Loucy (cell line): ENCODE data around the gene STX11.

ENCODE experiments used
- H2AFZ ChIP-seq: fragments of 200-600 bp; sonication (generic); 2 replicates; pipeline ENCODE4 v1.6.0; 2016; ENCODE audit warnings: antibody characterized with exemption, mild to moderate bottlenecking, low read length, moderate library complexity
- H3F3A ChIP-seq: fragments of 200-600 bp; 2 replicates; pipeline ENCODE4 v1.6.0; 2016; ENCODE audit warnings: antibody characterized with exemption, low read depth, mild to moderate bottlenecking
- H3K27me3 ChIP-seq: fragments of 200-600 bp; sonication (generic); 2 replicates; pipeline ENCODE4 v1.6.1; 2014; ENCODE audit warnings: low read length, mild to moderate bottlenecking; ENCODE audit not compliant: insufficient read depth, poor library complexity, severe bottlenecking
- H3K36me3 ChIP-seq: fragments of 200-600 bp; sonication (generic); 2 replicates; pipeline ENCODE4 v1.6.1; 2016; ENCODE audit warnings: low read length; ENCODE audit not compliant: insufficient read depth
- H3K4me1 ChIP-seq: fragments of 200-600 bp; sonication (generic); 2 replicates; pipeline ENCODE4 v1.5.1; 2014; ENCODE audit warnings: low read length, mild to moderate bottlenecking; ENCODE audit not compliant: insufficient read depth, poor library complexity, severe bottlenecking
- H3K4me2 ChIP-seq: fragments of 200-600 bp; sonication (generic); 2 replicates; pipeline ENCODE4 v1.6.0; 2014; ENCODE audit warnings: antibody characterized with exemption, low read length, low read depth, mild to moderate bottlenecking; ENCODE audit not compliant: poor library complexity, severe bottlenecking
- H3K4me3 ChIP-seq: fragments of 200-600 bp; sonication (generic); 2 replicates; pipeline ENCODE4 v1.5.1; 2014; ENCODE audit warnings: low read length, mild to moderate bottlenecking, mixed read lengths; ENCODE audit not compliant: poor library complexity, severe bottlenecking
- H3K79me2 ChIP-seq: fragments of 200-600 bp; sonication (generic); 2 replicates; pipeline ENCODE4 v1.6.1; 2014; ENCODE audit warnings: low read length; ENCODE audit not compliant: insufficient read depth
- H3K9ac ChIP-seq: fragments of 200-600 bp; sonication (generic); 2 replicates; pipeline ENCODE4 v1.6.0; 2014; ENCODE audit warnings: mild to moderate bottlenecking, low read depth, low read length, moderate library complexity; ENCODE audit not compliant: poor library complexity, severe bottlenecking
- H3K9me2 ChIP-seq: fragments of 200-600 bp; sonication (generic); replicated peaks from 2 replicates; pipeline ENCODE4 v1.6.1; 2016; ENCODE audit warnings: low read depth, low read length, mixed read lengths
- H3K9me3 ChIP-seq: fragments of 200-600 bp; sonication (generic); 2 replicates; pipeline ENCODE4 v1.6.1; 2014; ENCODE audit warnings: mild to moderate bottlenecking, antibody characterized with exemption, low read length, low read depth; ENCODE audit not compliant: insufficient read depth
- H4K20me1 ChIP-seq: fragments of 200-600 bp; sonication (generic); 2 replicates; pipeline ENCODE4 v1.6.0; 2014; ENCODE audit warnings: antibody characterized with exemption, low read length, mild to moderate bottlenecking; ENCODE audit not compliant: insufficient read depth, poor library complexity, severe bottlenecking
- CTCF ChIP-seq: fragments of 200-600 bp; sonication (generic); conservative IDR thresholded peaks from 2 replicates; pipeline ENCODE4 v1.5.1; 2014; ENCODE audit warnings: mild to moderate bottlenecking, antibody characterized with exemption, low read length
- EZH2phosphoT487 ChIP-seq: fragments of 200-600 bp; IDR thresholded peaks from 2 replicates; pipeline ENCODE4 v1.6.1; 2018; ENCODE audit warnings: antibody characterized with exemption, mild to moderate bottlenecking, moderate library complexity, borderline replicate concordance

STX11 gene

GRCh38 chr6:144104898-144105487 lies 45.3 kb upstream of the STX11 start:
- Histone ChIP-seq H3K4me2 (no peak overlapping the region), H3K4me3 (no peak overlapping the region), H3K9me3 (no peaks in the 10 kb centered on the region), H3F3A (no peaks in the 10 kb centered on the region), H3K9me2 (no peaks in the 10 kb centered on the region), H3K36me3 (no peaks in the 10 kb centered on the region), H4K20me1 (no peaks in the 10 kb centered on the region), H3K79me2 (no peaks in the 10 kb centered on the region), H2AFZ (no peak overlapping the region), H3K4me1 (no peaks in the 10 kb centered on the region), H3K27me3 (no peaks in the 10 kb centered on the region), H3K9ac (no peak overlapping the region)
- no peak for TF ChIP-seq EZH2phosphoT487
- peak; percentile 88 for TF ChIP-seq CTCF

- Histone ChIP-seq H3K4me3 (no peak overlapping the region), H3K79me2 (no peaks in the 10 kb centered on the region), H3K4me1 (no peaks in the 10 kb centered on the region), H3K27me3 (no peaks in the 10 kb centered on the region), H2AFZ (peak overlapping the region; percentile 67; the same call in 1 of the 2 replicates), H3K9ac (no peak overlapping the region), H3K36me3 (no peaks in the 10 kb centered on the region), H3F3A (no peaks in the 10 kb centered on the region), H3K9me2 (no peaks in the 10 kb centered on the region), H3K9me3 (no peaks in the 10 kb centered on the region), H4K20me1 (no peaks in the 10 kb centered on the region), H3K4me2 (no peak overlapping the region)
- TF ChIP-seq EZH2phosphoT487 (no peak), CTCF (no peak)
Measured at GRCh38 chr6:144106206-144106605, 44.1 kb upstream of the STX11 start.

- no peaks in the 10 kb centered on the region for H3F3A ChIP-seq
- H3K4me2 ChIP-seq: no peak overlapping the region
- H3K9me3 ChIP-seq: no peaks in the 10 kb centered on the region
- H2AFZ ChIP-seq: no peak overlapping the region
- H3K9ac ChIP-seq: no peak overlapping the region
- no peaks in the 10 kb centered on the region for H3K36me3 ChIP-seq
- H3K27me3 ChIP-seq: no peaks in the 10 kb centered on the region
- no peak for TF ChIP-seq EZH2phosphoT487
- no peak for TF ChIP-seq CTCF
- H4K20me1 ChIP-seq: no peaks in the 10 kb centered on the region
- H3K4me3 ChIP-seq: no peak overlapping the region
- no peaks in the 10 kb centered on the region for H3K4me1 ChIP-seq
- no peaks in the 10 kb centered on the region for H3K79me2 ChIP-seq
- H3K9me2 ChIP-seq: no peaks in the 10 kb centered on the region
Measured at GRCh38 chr6:144110210-144110609, 40.1 kb upstream of the STX11 start.
